ENCODE data around the gene ABCC9. TPM values are rescaled to one million over a fixed set of nuclear protein-coding genes. Genes with fewer than 3 reads are reported as not detected.
"Not testable (repeated sequence)": the region's sequence is repeated elsewhere in the genome, so short reads cannot be mapped to it uniquely, and the experiment has no call there.

The ABCC9 gene
- total RNA-seq, 3 donors from 2014 or later: 0.13 to 0.20 TPM; not detected in 1

DNA sequence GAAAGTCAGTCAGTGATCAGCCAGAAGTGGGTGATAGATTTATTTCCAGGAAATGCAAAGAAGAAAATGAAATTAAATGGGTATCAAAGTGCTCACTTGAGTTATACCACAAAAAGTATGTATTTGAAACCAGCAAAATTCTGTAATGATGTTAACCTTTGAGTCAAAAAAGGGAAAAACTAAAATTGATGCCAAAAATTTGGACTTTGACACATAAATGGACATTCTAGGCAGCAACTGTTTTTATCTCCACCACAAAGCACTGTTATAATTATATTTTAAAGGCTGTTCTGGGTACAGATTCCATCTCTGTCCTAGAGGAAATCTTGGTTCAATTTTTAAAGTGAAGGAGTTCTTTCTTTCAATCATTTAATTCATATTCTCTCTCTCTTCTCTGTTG is 135.0 kb downstream of the ABCC9 start:
- H3K27me3 Mint-ChIP-seq (ENCODE audit: low read depth): no peaks in the 10 kb centered on the region
- H3K4me3 Mint-ChIP-seq: no peak overlapping the region
- no peaks in the 10 kb centered on the region for H3K36me3 Mint-ChIP-seq (ENCODE audit: insufficient read depth)
- H3K4me1 Mint-ChIP-seq (ENCODE audit: low read depth): no peaks in the 10 kb centered on the region
- ATAC-seq: no peak
- DNase-seq: no peak
- peaks cover 5% of the 10 kb centered on the region for H3K9me3 Mint-ChIP-seq

DNA sequence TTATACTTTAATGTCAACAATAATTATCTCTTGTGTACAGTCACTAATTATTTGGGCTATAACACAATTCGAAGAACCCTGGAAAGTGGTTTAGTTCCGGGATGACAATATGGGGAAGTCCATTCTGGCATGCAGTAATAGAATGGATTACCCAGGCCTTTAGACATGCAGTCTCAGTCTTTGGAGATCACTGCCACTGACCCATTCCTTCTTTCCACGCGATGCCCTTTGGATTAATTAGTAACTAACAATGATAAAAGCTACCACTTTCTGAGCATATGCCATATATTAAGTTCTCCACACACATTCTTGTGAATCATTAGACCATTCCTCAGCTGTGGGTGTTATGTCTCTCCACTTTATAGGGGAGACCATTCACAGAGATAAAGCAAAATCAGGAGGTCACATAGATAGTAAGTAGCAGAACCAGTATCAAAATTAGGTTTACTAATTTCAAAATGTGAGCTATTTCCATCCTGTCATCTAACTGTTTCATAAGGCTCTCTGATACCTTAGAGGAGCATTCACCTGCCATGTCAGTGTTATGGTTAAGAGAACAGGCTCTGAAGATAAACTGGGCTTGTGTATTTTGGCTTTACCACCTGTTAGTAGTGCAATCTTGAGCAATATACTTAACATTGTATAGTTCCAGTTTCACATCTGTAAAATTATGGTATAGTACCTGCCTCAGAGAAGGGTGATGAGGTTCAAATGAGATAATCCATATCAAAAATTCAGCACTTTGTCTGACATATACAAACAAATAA is 139.5 kb downstream of the ABCC9 start:
- no peaks in the 10 kb centered on the region for H3K4me1 Mint-ChIP-seq (ENCODE audit: low read depth)
- DNase-seq (no peak), ATAC-seq (no peak)
- no peaks in the 10 kb centered on the region for H3K9me3 Mint-ChIP-seq
- no peak overlapping the region for H3K4me3 Mint-ChIP-seq
- no peaks in the 10 kb centered on the region for H3K36me3 Mint-ChIP-seq (ENCODE audit: insufficient read depth)
- no peaks in the 10 kb centered on the region for H3K27me3 Mint-ChIP-seq (ENCODE audit: low read depth)

DNA sequence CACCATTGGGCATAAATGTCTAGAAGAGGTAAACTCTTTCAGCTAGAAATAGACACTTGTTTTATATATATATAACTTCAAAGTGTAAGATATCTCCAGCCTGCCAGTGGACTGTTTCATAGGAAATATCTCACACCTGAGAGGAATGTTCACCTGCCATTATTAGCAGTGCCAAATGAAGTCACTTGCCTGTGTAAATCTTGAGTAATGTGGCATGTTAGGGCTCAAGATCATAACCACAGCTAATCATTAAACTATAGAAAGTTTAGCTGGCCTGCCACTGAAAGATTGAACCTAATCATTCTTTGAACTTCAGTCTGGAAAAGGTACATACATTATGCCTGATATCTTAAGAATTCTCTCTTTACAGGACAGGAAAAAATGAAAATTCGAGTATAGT is 141.2 kb downstream of the ABCC9 start:
- Mint-ChIP-seq H3K4me3 (no peak overlapping the region), H3K27me3 (ENCODE audit: low read depth) (peaks cover 3% of the 10 kb centered on the region), H3K9me3 (no peaks in the 10 kb centered on the region), H3K36me3 (ENCODE audit: insufficient read depth) (no peaks in the 10 kb centered on the region), H3K4me1 (ENCODE audit: low read depth) (no peaks in the 10 kb centered on the region)
- ATAC-seq (no peak), DNase-seq (no peak)

DNA sequence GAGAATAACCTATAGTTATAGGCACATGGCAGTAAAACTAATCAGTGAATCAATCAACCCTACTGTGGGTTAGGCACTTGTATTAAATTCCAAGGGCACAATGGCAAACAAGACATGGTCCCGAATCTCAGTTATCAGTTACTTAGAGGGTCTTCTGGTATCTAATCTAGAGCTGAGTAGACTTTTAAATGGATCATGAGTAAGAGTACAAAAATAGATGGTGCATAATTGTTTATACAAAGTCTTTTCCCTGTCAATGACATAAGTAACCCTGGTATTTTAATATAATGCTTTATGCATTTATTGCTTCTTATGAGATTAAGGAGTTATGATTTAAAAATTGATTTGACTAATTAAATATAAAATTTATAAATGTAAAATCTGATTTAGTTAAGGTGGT is 143.7 kb downstream of the ABCC9 start:
- H3K4me1 Mint-ChIP-seq (ENCODE audit: low read depth): no peaks in the 10 kb centered on the region
- no peak overlapping the region for H3K4me3 Mint-ChIP-seq
- ATAC-seq (no peak), DNase-seq (no peak)
- H3K36me3 Mint-ChIP-seq (ENCODE audit: insufficient read depth): no peaks in the 10 kb centered on the region
- peaks cover 6% of the 10 kb centered on the region for H3K27me3 Mint-ChIP-seq (ENCODE audit: low read depth)
- H3K9me3 Mint-ChIP-seq: no peaks in the 10 kb centered on the region

DNA sequence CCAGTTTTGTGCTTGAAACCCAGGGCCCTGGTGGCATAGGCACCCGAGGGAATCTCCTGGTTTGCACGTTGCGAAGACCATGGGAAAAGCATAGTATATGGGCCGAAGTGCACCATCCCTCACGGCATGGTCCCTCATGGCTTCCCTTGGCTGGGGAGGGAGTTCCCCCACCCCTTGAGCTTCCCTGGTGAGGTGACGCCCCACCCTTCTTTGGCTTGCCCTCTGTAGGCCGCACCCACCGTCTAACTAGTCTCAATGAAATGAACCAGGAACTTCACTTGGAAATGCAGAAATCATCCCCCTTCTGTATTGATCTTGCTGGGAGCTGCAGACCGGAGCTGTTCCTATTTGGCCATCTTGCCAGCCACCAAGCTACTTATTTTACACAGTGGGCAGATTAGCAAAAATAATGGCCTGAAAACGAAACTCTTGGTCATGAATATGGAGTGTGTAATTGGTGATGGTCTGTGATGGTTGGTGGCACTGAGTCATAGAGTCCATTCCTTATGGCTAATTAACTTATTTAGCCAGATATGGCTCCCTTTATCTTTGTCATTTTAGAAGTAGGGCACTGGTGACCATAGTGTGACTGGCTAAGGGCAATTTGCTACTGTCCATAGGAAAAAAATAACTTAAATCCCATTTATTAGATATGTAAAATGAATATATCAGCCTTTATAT is 145.4 kb downstream of the ABCC9 start:
- DNase-seq: no peak
- ATAC-seq: no peak
- Mint-ChIP-seq H3K4me3 (no peak overlapping the region), H3K4me1 (ENCODE audit: low read depth) (no peaks in the 10 kb centered on the region), H3K36me3 (ENCODE audit: insufficient read depth) (no peaks in the 10 kb centered on the region), H3K9me3 (no peaks in the 10 kb centered on the region), H3K27me3 (ENCODE audit: low read depth) (peaks cover 7% of the 10 kb centered on the region)

DNA sequence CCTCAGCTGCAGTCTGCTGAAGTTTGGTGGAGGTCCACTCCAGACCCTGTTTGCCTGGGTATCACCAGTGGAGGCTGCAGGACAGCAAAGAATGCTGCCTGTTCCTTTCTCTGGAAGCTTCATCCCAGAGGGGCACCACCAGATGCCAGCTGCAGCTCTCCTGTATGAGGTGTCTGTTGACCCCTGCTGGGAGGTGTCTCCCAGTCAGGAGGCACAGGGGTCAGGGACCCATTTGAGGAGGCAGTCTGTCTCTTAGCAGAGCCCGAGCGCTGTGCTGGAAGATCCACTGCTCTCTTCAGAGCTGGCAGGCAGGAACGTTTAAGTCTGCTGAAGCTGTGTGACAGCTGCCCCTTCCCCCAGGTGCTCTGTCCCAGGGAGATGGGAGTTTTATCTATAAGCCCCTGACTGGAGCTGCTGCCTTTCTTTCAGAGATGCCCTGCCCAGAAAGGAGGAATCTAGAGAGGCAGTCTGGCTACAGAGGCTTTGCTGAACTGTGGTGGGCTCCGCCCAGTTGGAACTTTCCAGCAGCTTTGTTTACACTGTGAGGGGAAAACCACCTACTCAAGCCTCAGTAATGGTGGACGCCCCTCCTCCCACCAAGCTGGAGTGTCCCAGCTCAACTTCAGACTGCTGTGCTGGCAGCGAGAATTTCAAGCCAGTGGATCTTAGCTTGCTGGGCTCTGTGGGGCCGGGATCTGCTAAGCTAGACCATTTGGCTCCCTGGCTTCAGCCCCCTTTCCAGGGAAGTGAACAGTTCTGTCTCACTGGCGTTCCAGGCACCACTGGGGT is 146.2 kb downstream of the ABCC9 start:
- not testable (repeated sequence) for H3K27me3 Mint-ChIP-seq (ENCODE audit: low read depth); H3K36me3 Mint-ChIP-seq (ENCODE audit: insufficient read depth); H3K4me3 Mint-ChIP-seq; ATAC-seq; DNase-seq; H3K9me3 Mint-ChIP-seq; H3K4me1 Mint-ChIP-seq (ENCODE audit: low read depth)

DNA sequence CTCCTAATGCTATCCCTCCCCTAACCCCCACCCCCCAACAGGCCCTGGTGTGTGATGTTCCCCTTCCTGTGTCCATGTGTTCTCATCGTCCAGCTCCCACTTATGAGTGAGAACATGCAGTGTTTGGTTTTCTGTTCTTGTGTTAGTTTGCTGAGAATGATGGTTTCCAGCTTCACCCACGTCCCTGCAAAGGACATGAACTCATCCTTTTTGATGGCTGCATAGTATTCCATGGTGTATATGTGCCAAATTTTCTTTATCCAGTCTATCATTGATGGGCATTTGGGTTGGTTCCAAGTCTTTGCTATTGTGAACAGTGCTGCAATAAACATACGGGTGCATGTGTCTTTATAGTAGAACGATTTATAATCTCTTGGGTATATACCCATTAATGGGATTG is 151.5 kb downstream of the ABCC9 start:
- not testable (repeated sequence) for H3K9me3 Mint-ChIP-seq; H3K4me1 Mint-ChIP-seq (ENCODE audit: low read depth); H3K36me3 Mint-ChIP-seq (ENCODE audit: insufficient read depth); ATAC-seq; H3K27me3 Mint-ChIP-seq (ENCODE audit: low read depth); DNase-seq; H3K4me3 Mint-ChIP-seq

DNA sequence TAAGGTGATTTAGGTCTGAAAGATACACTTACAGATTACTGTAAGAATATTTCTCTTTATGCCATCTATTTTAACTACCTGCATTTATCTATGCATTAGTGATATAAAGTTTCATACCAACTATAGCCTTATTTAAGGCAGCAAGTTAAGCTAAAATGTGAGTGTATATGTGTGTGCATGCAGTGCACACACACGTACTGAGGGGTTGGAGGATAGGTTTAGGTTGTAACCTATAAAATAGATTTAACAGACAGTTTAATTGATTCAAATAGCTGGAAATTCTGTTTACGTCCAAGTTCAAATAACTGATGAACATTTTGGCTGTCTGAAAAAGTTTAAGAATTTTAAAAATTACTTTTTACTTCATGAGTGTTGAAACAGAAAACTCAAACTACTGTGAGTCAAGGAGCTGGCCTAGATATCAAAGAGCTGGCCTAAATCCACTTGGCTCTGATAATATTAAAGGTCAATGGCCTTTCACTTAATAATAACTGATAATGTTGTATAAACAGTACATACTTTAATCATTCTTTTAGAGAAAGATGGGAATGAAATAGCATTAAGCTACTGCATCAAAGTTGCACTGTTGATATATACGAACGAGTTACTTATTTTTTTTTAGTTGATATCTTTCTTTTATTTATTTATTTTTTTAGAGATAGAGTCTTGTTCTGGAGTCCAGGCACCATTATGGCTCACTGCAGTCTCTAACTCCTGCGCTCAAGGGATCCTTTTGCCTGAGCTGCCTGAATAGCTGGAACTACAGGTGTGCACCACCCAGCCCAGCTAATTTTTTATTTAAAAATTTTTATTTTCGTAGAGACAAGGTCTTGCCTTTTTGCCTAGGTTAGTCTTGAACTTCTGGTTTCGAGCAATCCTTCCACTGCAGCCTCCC is 152.9 kb downstream of the ABCC9 start:
- DNase-seq (no peak), ATAC-seq (no peak)
- Mint-ChIP-seq H3K27me3 (ENCODE audit: low read depth) (peaks cover 4% of the 10 kb centered on the region), H3K4me1 (ENCODE audit: low read depth) (no peaks in the 10 kb centered on the region), H3K9me3 (no peaks in the 10 kb centered on the region), H3K4me3 (no peak overlapping the region), H3K36me3 (ENCODE audit: insufficient read depth) (no peaks in the 10 kb centered on the region)

DNA sequence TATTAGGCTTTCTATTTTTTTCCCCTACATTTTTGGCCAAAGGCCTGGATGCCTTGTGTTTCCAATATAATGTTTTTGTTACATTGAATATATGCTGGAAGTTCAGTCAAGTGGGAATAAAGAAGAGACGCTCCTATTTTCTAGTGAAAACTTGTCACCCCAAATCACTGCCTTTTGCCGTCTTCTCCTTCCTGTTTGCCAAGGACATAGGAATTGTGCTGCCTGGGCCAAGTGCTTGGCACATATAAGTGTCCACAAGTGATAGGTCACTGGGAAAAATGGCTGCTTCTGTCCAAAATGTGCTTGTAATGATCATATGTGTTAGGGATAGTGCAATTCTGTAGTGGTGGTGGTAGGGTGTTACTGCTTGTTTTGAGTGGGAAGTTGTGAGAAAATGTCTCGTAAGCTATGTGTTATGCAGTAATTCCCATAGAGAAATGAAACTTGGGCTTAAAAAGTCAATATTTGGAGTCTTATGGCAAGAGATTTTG is 155.1 kb downstream of the ABCC9 start:
- no peaks in the 10 kb centered on the region for H3K27me3 Mint-ChIP-seq (ENCODE audit: low read depth)
- ATAC-seq: no peak

DNA sequence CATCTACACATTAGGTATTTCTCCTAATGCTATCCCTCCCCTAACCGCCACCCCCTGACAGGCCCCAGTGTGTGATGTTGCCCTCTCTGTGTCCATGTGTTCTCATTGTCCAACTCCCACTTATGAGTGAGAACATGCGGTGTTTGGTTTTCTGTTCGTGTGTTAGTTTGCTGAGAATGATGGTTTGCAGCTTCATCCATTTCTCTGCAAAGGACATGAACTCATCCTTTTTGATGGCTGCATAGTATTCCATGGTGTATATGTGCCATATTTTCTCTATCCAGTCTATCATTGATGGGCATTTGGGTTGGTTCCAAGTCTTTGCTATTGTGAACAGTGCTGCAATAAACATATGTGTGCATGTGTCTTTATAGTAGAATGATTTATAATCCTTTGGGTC is 158.5 kb downstream of the ABCC9 start:
- not testable (repeated sequence) for H3K4me1 Mint-ChIP-seq (ENCODE audit: low read depth); DNase-seq; H3K4me3 Mint-ChIP-seq; H3K36me3 Mint-ChIP-seq (ENCODE audit: insufficient read depth); H3K27me3 Mint-ChIP-seq (ENCODE audit: low read depth); ATAC-seq; H3K9me3 Mint-ChIP-seq

More for the DNA sequence above, 155.1 kb downstream of the ABCC9 start:
- DNase-seq: no peak
- Mint-ChIP-seq H3K4me3 (no peak overlapping the region), H3K36me3 (ENCODE audit: insufficient read depth) (no peaks in the 10 kb centered on the region), H3K4me1 (ENCODE audit: low read depth) (no peaks in the 10 kb centered on the region), H3K9me3 (no peaks in the 10 kb centered on the region)

DNA sequence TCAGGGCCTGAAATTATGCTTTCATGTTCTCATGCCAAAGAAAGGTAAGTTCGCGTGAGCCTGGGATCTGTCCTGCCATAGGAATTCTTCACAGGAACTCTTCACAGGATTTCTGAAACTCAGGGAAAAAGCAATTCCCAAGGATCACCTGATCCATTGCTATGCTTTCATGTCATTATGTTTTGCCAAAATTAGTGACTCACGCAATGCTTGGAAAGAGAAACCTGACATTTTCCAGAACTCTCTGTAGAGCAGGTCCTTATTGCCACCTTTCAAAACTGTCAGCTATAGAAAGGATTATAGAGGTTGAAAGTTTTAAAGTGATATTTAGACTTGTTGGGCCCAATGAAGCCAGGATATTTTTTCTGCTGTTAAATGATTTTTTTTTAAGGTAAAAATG is 160.4 kb downstream of the ABCC9 start:
- Mint-ChIP-seq H3K36me3 (ENCODE audit: insufficient read depth) (no peaks in the 10 kb centered on the region), H3K27me3 (ENCODE audit: low read depth) (peaks cover 19% of the 10 kb centered on the region), H3K9me3 (no peaks in the 10 kb centered on the region), H3K4me3 (no peak overlapping the region), H3K4me1 (ENCODE audit: low read depth) (no peaks in the 10 kb centered on the region)
- DNase-seq (no peak), ATAC-seq (no peak)

DNA sequence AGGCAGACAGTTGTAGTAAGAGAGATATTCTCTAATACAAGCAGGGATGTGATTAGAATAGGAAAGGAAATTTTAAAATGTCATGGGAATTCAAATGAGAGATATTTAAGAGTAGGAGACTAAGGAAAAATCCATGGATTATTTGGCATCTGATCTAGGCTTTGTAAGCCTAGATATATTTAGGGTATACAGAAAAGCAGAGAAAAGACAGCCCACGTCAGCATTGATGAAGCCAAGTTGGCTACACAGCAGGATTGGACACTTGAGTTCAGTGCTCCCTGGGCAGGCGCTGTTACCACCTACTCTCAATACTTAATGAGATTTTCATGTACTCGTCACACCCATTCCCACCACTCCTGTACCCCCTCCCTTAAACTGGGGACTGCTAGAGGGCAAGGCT is 165.1 kb downstream of the ABCC9 start:
- DNase-seq: no peak
- peaks cover 42% of the 10 kb centered on the region for H3K27me3 Mint-ChIP-seq (ENCODE audit: low read depth)
- no peaks in the 10 kb centered on the region for H3K9me3 Mint-ChIP-seq
- no peak for ATAC-seq
- H3K36me3 Mint-ChIP-seq (ENCODE audit: insufficient read depth): no peaks in the 10 kb centered on the region
- H3K4me1 Mint-ChIP-seq (ENCODE audit: low read depth): peaks cover 8% of the 10 kb centered on the region
- no peak overlapping the region for H3K4me3 Mint-ChIP-seq

DNA sequence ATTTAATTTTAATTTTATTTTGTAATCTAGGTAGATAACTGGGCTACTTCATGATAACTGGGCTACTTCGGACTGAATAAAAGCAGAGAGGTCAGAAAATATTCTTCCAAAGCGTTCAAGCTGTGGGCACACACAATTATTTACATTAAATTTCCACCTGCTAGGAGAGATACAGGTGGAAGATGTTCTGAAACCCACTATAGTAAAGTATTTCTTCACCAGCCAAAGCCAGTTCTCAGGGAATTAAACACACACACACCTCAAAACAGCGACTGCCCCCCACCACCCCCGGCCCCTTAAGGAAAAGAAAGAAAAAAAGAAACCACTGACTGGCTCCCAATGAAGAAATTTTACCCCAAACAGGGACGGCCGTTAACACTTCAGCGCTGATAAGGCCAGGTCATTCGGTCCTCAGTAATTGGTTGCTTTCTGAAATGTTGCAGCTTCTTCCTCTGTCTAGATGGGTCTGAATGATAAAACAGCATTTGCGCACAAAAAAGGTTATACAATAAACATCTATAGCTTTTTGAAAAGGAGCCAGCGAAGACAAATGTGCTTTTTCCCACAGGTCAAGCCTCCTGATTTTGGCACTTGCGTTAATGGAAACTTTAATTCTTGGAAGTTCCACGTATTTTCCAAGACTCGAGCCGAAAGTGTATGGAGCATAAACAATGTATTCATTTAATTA is 165.9 kb downstream of the ABCC9 start:
- H3K4me3 Mint-ChIP-seq: no peak overlapping the region
- no peaks in the 10 kb centered on the region for H3K9me3 Mint-ChIP-seq
- DNase-seq (no peak), ATAC-seq (no peak)
- H3K36me3 Mint-ChIP-seq (ENCODE audit: insufficient read depth): no peaks in the 10 kb centered on the region
- peaks cover 8% of the 10 kb centered on the region for H3K4me1 Mint-ChIP-seq (ENCODE audit: low read depth)
- peaks cover 46% of the 10 kb centered on the region for H3K27me3 Mint-ChIP-seq (ENCODE audit: low read depth)

Measured in activated T-cell treated with anti-CD3 and anti-CD28 coated beads, Interleukin-2, amount 50 U/mL, for 4 hours (primary cell).